Measurements from ENCODE around the gene TECTA. TPM values are rescaled to one million over a fixed set of nuclear protein-coding genes. Genes with fewer than 3 reads are reported as not detected.

TECTA gene
- total and polyA plus RNA-seq, 2 of the 8 experiments (the other 6 are each of a cell fraction or from before 2014, with no cell fraction given): 0.59 to 1.0 TPM

DNA sequence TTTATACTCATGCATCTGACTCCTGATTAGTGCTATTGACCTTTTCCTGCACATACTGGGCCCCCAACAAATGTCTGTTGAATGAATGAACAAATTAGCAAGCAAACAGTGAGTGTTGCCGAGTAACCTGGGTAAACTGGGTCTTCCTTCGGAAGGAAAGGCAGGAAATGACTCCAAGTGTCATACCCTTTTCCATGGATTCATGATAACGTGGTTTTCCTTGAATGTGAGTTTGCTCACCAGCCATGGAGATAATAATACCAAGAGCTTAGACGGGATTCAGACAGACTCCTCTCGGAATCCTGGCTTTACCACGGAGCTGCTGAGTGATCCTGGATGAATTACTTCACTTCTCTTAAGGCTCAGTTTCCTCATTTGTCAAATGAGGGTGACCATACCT, 16.7 kb downstream of the TECTA start:
- no peak for DNase-seq (ENCODE audit: low read depth in 1 of 2, low spot score in 2 of 2)
- Histone ChIP-seq H3K27me3 (replicated peaks in 1 of 4; ENCODE audit: control insufficient read depth in 3 of 4, extremely low read depth in 1 of 4, insufficient read depth in 3 of 4, low read length in 3 of 4) (no peaks in the 10 kb centered on the region), H3K18ac (ENCODE audit: extremely low read depth, low read length) (no peak overlapping the region), H3K4me1 (replicated peaks in 1 of 4; ENCODE audit: control insufficient read depth in 3 of 4, insufficient read depth in 4 of 4, low read length in 3 of 4) (peaks cover 0 to 2% (median 0%) of the 10 kb centered on the region in 4 experiments; a peak in 1 of 7 replicates), H2BK20ac (ENCODE audit: low read length) (no peak overlapping the region), H4K8ac (ENCODE audit: extremely low read depth, insufficient read depth, low read length) (no peak overlapping the region), H3K23ac (ENCODE audit: insufficient read length) (no peak overlapping the region), H3K4me3 (ENCODE audit: extremely low read depth in 1 of 4, insufficient read depth in 2 of 4, low read depth in 3 of 4, low read length in 4 of 4) (no peak overlapping the region), H4K5ac (ENCODE audit: insufficient read length, low read depth, low read length) (no peak overlapping the region), H3K79me2 (ENCODE audit: control insufficient read depth in 1 of 2, insufficient read depth in 2 of 2, low read length in 2 of 2) (no peaks in the 10 kb centered on the region), H2AK5ac (ENCODE audit: low read depth, low read length) (no peak overlapping the region), H3K56ac (replicated peaks; ENCODE audit: insufficient read length, low read depth, low read length) (no peak overlapping the region), H2BK15ac (ENCODE audit: low read length) (no peak overlapping the region), H2AFZ (ENCODE audit: low read length) (no peak overlapping the region), H4K91ac (replicated peaks; ENCODE audit: insufficient read length, low read length) (no peak overlapping the region), H3K4ac (replicated peaks; ENCODE audit: insufficient read length, low read depth, low read length) (no peak overlapping the region), H3K9ac (replicated peaks in 1 of 4; ENCODE audit: extremely low read depth in 1 of 4, low read depth in 3 of 4, low read length in 3 of 4) (no peak overlapping the region), H3K23me2 (ENCODE audit: low read depth, low read length) (no peaks in the 10 kb centered on the region; the same call in 1 of the 2 replicates), H2BK5ac (ENCODE audit: low read depth, low read length) (no peak overlapping the region), H3K27ac (ENCODE audit: low read depth, low read length) (no peak overlapping the region), H2BK12ac (ENCODE audit: low read depth, low read length) (no peak overlapping the region), H3K4me2 (ENCODE audit: insufficient read depth in 1 of 2, low read depth in 2 of 2, low read length in 2 of 2) (no peak overlapping the region), H3K14ac (ENCODE audit: insufficient read length) (no peak overlapping the region), H3K9me3 (ENCODE audit: insufficient read depth in 2 of 2, low read depth in 1 of 2, low read length in 1 of 2) (peaks cover 8 to 12% of the 10 kb centered on the region in 2 experiments), H3K36me3 (ENCODE audit: control insufficient read depth in 2 of 4, insufficient read depth in 4 of 4, low read length in 3 of 4) (no peaks in the 10 kb centered on the region), H2BK120ac (replicated peaks; ENCODE audit: low read depth, low read length) (no peak overlapping the region), H4K20me1 (replicated peaks in 1 of 2; ENCODE audit: control insufficient read depth in 1 of 2, insufficient read depth in 2 of 2, low read length in 2 of 2) (no peaks in the 10 kb centered on the region), H3K79me1 (ENCODE audit: low read depth, low read length) (no peaks in the 10 kb centered on the region)
- 85% methylated on average over 6 of the region's 6 CpGs; no CpG with 5 or more reads in 1 of the 2 experiments for WGBS, 2 experiments (ENCODE audit: extremely low coverage in 1 of 2, insufficient coverage in 1 of 2, insufficient read length in 1 of 2, insufficient replicate concordance in 2 of 2, low coverage in 1 of 2, low lambda C conversion rate in 2 of 2, missing lambda C conversion rate in 1 of 2)
- FAIRE-seq: no peak
- ChIA-PET POLR2A (ENCODE audit: partially characterized antibody) (no interaction called here), CTCF (ENCODE audit: partially characterized antibody) (interaction anchor here (1.5 to 6.7 kb wide), 4 partner anchors 12 to 75 kb away, joined by 4 to 40 read pairs (median 21); partner anchors contain the start of gene TECTA)
- no peak for TF ChIP-seq CBX5 (IDR thresholded peaks at IDR 0.05; ENCODE audit: low read depth, low read length)
- no peak for TF ChIP-seq SUZ12 (IDR thresholded peaks at IDR 0.05; ENCODE audit: low read length)
- TF ChIP-seq RFX5 (IDR thresholded peaks at IDR 0.05; ENCODE audit: borderline replicate concordance, low read depth, low read length): no peak
- no peak for TF ChIP-seq EP300 (IDR thresholded peaks at IDR 0.05; ENCODE audit: borderline replicate concordance in 1 of 2, low read depth in 2 of 2, low read length in 2 of 2)
- TF ChIP-seq SP4 (IDR thresholded peaks at IDR 0.05; ENCODE audit: low read length): no peak
- no peak for TF ChIP-seq TAF7 (optimal IDR thresholded peaks at IDR 0.05; ENCODE audit: borderline replicate concordance, low read depth, low read length)
- no peak for TF ChIP-seq CTCF (IDR thresholded peaks at IDR 0.05; ENCODE audit: control extremely low read depth in 1 of 3, insufficient read depth in 1 of 3, low read depth in 1 of 3, low read length in 3 of 3)
- TF ChIP-seq ZNF274 (IDR thresholded peaks at IDR 0.05; ENCODE audit: borderline replicate concordance, extremely low read depth, low read length): no peak
- no peak for TF ChIP-seq RBBP5 (IDR thresholded peaks at IDR 0.05; ENCODE audit: borderline replicate concordance, low read depth, low read length)

Measured in H1 (cell line).